Omental fat pad (tissue), 4 donors: ENCODE results near the gene TH. TPM values are rescaled to one million over a fixed set of nuclear protein-coding genes. Genes with fewer than 3 reads are reported as not detected.

ENCODE experiments used
- ATAC-seq: fragments of 150-250 bp; one replicate; pipeline ENCODE4 v1.9.1; 2016; ENCODE audit warnings: mild to moderate bottlenecking, moderate library complexity; ENCODE audit not compliant: low FRiP score
- DNase-seq: peaks from one replicate; pipeline ENCODE4 v3.0.0-alpha.2; 2019; ENCODE audit warnings: low spot score
- total RNA-seq, 4 donors: library from RNA; depleted of rRNA; stranded (reverse); fragments of >200 nt; gene quantifications; one replicate each; pipeline ENCODE4 v1.1.0, GENCODE V29; 2016
- TF ChIP-seq, protein P1 (sequence below), 3 donors: fragments of 450-650 bp; IDR thresholded peaks; one replicate each; pipeline ENCODE4 v1.5.1; 2016 to 2017; ENCODE audit warnings: antibody characterized with exemption in 3 of 3, mild to moderate bottlenecking in 3 of 3, moderate library complexity in 2 of 3

The TH gene
- total RNA-seq, 4 donors from 2014 or later, result not detected

DNA sequence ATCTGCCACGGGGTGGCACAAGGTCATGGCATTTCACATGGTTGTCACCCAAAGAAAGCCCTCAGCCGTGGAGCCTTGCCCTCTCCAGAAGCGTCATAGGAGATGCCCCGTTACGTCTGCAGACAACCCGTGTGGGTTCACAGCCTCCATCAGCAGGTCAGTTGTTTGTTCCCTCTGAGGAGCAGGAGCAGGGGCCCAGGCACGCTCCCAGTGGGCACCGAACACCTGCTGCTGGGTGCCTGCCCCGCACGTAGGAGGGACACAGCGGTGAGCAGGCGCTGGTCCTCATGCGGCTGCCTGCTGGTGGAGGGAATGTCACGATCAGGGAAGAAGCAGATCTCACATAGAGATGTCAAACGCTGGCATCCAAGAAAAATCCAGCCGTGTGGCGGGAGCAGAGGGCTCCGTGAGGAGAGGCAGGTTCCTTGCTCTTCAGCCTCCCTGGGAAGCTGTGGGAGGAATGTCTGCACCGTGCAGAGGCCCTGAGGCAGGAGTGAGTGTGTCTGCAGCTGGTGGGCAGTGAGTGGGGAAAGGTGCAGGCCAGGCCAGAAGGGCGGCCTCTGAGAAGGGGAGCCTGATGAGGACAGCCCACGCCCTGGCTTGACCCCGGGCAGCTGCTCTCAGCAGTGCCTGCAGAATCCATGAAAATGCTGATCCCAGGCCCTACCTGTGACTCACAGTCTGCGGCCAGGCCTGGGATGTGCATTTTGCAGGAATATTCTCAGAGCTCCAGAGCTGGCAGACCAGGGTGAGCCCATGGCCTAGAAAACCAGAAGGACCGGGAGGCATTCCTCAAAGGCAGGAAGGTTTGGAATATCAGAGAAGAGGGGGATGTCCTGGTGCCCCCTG is 36.4 kb upstream of the TH start:
- ATAC-seq, result no peak
- DNase-seq, result no peak
- TF ChIP-seq, protein P1, sequence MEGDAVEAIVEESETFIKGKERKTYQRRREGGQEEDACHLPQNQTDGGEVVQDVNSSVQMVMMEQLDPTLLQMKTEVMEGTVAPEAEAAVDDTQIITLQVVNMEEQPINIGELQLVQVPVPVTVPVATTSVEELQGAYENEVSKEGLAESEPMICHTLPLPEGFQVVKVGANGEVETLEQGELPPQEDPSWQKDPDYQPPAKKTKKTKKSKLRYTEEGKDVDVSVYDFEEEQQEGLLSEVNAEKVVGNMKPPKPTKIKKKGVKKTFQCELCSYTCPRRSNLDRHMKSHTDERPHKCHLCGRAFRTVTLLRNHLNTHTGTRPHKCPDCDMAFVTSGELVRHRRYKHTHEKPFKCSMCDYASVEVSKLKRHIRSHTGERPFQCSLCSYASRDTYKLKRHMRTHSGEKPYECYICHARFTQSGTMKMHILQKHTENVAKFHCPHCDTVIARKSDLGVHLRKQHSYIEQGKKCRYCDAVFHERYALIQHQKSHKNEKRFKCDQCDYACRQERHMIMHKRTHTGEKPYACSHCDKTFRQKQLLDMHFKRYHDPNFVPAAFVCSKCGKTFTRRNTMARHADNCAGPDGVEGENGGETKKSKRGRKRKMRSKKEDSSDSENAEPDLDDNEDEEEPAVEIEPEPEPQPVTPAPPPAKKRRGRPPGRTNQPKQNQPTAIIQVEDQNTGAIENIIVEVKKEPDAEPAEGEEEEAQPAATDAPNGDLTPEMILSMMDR (IDR thresholded peaks at IDR 0.05), result no peak

DNA sequence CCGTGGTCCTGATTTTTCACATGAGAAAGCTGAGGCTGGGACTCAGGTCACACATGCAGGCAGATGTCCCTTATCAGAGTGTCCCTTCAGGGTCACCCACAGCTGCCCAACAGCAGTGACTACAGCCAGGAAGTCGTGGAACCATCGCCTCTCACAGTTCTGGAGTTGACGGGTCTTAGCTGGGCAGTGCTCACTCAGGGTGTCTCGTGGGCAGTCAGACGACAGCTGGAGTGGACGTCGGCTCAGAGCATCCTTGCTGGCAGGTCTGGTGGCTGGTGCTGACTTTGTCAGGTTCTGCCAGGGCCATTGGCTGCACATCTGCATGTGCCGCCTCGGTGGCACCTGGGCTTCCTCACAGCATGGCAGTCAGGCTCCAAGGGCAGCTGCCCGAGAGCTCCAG is 35.6 kb upstream of the TH start:
- DNase-seq (no peak), ATAC-seq (no peak)
- TF ChIP-seq, protein P1 (IDR thresholded peaks at IDR 0.05), result no peak

DNA sequence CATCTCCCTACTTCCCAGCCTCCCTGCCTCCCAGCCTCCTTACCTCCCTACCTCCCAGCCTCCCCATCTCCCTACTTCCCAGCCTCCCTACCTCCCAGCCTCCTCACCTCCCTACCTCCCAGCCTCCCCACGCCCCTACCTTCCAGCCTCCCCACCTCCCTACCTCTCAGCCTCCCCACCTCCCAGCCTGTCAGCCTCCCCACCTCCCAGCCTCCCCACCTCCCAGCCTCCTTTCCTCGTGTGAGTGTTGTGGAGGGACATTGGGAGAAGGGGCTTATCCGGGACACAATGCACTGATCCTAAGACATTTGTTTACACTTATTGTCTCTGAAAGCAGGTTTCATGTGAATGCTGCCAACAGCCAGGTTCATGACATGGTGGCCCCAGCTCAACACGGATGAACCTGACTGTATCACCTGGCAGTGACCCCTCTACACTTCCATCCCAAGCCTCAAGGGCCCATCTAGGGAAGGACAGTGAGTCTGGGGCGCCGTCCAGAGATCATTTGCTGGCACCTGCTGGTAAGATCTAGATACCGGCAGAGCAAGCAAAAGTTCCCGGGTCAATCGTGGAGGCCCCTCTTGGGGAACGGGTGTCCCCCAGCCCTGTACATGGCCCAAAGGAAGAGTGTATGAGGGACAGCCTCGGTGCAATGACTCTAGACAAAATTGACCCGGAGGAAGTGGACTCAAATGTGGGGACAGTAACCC is 34.5 kb upstream of the TH start:
- DNase-seq (no peak), ATAC-seq (no peak)
- TF ChIP-seq, protein P1 (IDR thresholded peaks at IDR 0.05), result no peak

DNA sequence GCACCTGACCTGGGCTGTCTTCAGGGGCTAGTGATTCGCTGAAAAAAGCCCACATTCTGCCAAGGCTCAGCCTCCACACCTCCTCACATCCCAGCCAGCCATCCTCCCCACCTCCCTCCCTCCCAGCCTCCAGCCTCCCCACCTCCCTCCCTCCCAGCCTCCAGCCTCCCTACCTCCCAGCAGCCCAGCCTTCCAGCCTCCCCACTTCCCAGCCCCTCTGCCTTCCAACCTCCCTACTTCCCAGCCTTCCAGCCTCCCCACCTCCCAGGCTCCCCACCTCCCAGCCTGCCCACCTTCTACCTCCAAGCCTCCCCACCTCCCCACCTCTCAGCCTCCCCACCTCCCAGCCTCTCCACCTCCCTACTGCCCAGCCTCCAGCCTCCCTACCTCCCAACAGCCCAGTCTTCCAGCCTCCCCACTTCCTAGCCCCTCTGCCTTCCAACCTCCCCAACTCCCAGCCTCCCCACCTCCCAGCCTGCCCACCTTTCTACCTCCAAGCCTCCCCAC is 33.7 kb upstream of the TH start:
- DNase-seq, result no peak
- no peak for ATAC-seq
- TF ChIP-seq, protein P1 (IDR thresholded peaks at IDR 0.05), result no peak

DNA sequence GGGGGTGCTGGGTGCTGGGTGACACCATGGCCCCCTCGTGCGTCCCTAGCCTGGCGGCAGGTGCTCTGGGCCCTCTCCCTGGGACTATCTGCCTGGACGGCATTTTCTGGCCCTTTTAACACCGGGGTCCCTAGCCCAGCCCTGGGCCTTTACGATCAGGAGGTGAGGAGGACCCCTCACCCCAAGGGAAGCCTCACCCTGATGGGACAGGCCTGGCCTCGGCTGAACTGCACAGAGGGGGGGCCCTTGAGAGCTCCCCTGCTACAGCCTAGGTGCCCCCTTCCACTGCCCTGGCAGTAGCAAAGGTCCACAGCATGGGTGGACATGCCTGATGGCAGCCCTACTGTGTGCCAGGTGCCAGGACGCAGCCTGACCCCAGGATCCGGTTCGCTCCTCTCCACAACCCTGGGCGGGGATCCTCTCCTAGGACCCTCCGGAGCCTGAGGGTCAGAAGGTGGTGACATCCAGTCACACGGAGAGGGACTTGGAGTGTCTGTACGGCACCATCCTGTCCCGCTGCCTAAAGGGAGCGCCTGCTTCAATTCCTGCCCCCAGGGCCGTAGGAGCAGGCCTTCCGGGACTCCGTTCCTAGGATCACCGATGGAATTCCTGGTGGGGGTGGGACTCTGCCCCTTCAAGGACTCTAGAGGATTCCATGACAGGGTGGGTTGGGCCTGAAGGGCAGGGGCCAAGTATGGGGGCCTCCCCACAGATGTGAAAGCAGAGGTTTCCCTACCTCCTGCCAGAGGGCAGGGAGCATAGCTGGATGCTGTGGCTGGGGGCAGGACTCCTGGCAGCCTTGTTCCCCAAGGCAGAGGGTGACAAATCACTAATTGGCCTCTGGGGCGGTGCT is 33.0 kb upstream of the TH start:
- DNase-seq (peak; percentile 11), ATAC-seq (no peak)
- TF ChIP-seq, protein P1 (IDR thresholded peaks at IDR 0.05), result no peak

DNA sequence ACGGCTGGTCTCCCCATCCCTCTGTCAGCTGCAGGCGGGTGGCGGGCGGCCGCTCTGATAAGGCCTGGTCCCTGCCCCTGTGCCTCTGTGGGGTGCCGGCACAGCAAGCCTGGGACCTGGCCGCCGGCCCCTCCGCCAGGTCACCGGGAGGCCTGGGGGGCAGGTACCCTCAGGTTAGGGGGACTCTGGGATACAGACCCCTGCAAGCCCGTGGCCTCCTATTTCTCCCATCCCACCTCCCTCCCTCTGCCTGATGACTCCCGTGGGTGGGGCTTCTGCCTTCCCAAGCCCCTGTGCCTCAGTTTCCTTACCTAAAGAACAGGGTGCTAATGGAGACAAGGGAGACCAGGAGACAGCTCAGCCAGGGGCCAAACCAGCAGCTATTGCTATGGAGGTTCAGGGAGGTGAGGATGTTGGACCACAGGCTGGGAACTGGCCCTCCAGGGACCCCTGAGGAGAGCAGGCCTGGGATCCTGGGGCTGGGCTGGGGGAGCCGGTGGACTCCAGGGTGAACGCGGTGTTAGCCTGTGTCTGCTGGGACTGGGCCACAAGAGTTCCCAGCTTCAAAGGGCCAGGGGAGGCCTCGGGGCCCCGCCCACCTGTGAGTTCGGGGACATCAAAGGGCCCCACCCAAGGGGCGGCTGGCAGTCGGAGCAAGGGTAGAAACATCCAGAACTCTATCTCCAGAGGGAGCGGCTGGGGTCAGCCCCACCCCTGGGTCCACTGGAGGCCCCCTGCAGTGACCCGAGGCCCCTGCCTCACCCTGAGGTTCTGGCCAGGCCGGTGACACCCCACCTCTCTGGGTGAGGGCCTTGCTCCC is 32.0 kb upstream of the TH start:
- DNase-seq, result no peak
- TF ChIP-seq, protein P1 (IDR thresholded peaks at IDR 0.05), result no peak
- no peak for ATAC-seq
